HG03103 (cell line): ENCODE data around the gene FAM219A.
"Not testable (repeated sequence)": the region's sequence is repeated elsewhere in the genome, so short reads cannot be mapped to it uniquely, and the experiment has no call there.

Experiments
- ATAC-seq: cut with Tn5 transposase; IDR thresholded peaks from one replicate; pipeline ENCODE4 v1.9.1; 2021; ENCODE audit warnings: low read depth; ENCODE audit not compliant: unreplicated experiment

Gene FAM219A

GRCh38 chr9:34446951-34447350 lies 11.4 kb downstream of the FAM219A start:
- ATAC-seq: no peak

- ATAC-seq: no peak
Measured at GRCh38 chr9:34446468-34446891, 11.9 kb downstream of the FAM219A start.

- ATAC-seq: no peak
Measured at GRCh38 chr9:34443976-34444375, 14.4 kb downstream of the FAM219A start.

- ATAC-seq: no peak
Measured at GRCh38 chr9:34443533-34443932, 14.8 kb downstream of the FAM219A start.

- ATAC-seq: no peak
Measured at GRCh38 chr9:34442770-34443169, 15.6 kb downstream of the FAM219A start.

- no peak for ATAC-seq
Measured at GRCh38 chr9:34440017-34440416, 18.4 kb downstream of the FAM219A start.

- not testable (repeated sequence) for ATAC-seq
Measured at GRCh38 chr9:34438465-34438864, 19.9 kb downstream of the FAM219A start.

GRCh38 chr9:34437926-34438307 lies 20.5 kb downstream of the FAM219A start:
- ATAC-seq: not testable (repeated sequence)

- ATAC-seq: no peak
Measured at GRCh38 chr9:34437006-34437925, 21.1 kb downstream of the FAM219A start.

- no peak for ATAC-seq
Measured at GRCh38 chr9:34431667-34432066, 26.7 kb downstream of the FAM219A start.

GRCh38 chr9:34430843-34431437 lies 27.4 kb downstream of the FAM219A start:
- ATAC-seq: no peak

- ATAC-seq: no peak
Measured at GRCh38 chr9:34428325-34428958, 29.9 kb downstream of the FAM219A start.

GRCh38 chr9:34426347-34427074 lies 31.9 kb downstream of the FAM219A start:
- no peak for ATAC-seq

- no peak for ATAC-seq
Measured at GRCh38 chr9:34419716-34420504, 38.5 kb downstream of the FAM219A start.

GRCh38 chr9:34417734-34418133 lies 40.6 kb downstream of the FAM219A start:
- ATAC-seq: no peak

GRCh38 chr9:34413231-34413852 lies 45.0 kb downstream of the FAM219A start:
- ATAC-seq: no peak

- no peak for ATAC-seq
Measured at GRCh38 chr9:34412336-34412735, 46.0 kb downstream of the FAM219A start.

GRCh38 chr9:34409154-34409553 lies 49.2 kb downstream of the FAM219A start:
- ATAC-seq: no peak

GRCh38 chr9:34408173-34408572 lies 50.2 kb downstream of the FAM219A start:
- no peak for ATAC-seq

- no peak for ATAC-seq
Measured at GRCh38 chr9:34406219-34406618, 52.2 kb downstream of the FAM219A start.
